Erythroblast (primary cell): Measurements from ENCODE around the gene OLFML2A.

Source experiments
- DNase-seq, 2 experiments: peaks; one replicate each; lab custom pipeline; 2025; lab: John Stamatoyannopoulos, UW
- GATA1 ChIP-seq: IDR thresholded peaks from 2 replicates; pipeline ENCODE4 v1.6.1; 2011; ENCODE audit warnings: low read depth, mild to moderate bottlenecking, control low read depth, low read length, moderate library complexity
- POLR2A ChIP-seq: IDR thresholded peaks from 2 replicates; pipeline ENCODE4 v1.6.1; 2011; ENCODE audit warnings: mild to moderate bottlenecking, low read length

OLFML2A gene

DNA sequence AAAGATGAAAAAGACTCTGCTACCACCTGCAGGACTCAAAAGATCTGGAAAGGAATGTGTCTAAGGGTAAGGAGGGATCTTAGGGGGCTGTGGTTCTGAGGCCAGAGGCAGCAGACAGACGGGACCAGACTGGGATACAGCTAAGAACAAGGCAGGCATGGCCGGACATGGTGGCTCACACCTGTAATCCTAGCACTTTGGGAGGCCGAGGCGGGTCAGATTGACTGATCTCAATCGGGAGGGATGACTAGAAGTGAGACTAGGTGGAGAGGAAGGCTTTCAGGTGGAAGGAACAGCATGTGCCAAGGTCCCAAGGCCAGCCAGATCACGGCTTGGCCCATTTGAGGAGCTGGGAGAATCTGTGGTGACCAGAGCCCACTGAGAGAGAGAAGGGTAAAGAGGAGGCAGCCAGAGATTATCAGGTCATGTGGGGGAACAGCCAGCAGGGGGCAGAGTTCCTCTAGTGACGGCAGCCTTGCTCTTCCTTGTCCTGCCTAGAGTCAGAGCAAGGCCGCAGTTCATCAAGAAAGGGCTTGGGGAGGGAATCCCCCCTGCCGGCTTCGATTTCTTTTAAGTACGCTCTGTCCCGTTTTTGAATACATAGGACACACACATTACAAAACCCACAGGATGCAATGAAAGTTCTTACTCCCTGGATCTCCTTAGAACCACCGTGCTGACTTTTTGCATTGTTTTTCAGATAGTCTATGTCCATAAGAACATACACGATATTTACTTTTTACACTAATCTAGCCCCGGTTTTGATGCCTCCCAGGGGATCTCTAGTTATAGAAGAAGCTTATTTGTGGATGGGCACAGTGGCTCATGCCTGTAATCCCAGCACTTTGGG lies 2.6 kb upstream of the OLFML2A start:
- TF ChIP-seq GATA1, result no peak
- no peak for TF ChIP-seq POLR2A
- DNase-seq, result peak; percentile 76 to 87

DNA sequence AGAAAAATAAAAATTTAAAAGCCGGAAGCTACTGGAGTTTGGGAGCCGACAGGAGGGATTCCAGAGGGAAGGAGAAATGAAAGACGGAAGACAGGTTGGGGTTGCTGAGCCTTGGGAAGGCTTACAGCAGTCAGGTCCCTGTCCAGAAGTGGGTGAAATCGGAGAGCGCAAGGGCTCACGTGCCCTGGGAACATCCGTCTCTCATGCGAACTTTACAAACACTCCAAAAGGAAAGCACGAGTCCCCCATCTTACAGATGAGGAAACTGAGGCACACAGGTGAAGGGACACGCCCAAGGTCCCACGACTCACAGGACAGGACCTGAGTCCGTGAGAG lies 347 bp upstream of the OLFML2A start:
- no peak for DNase-seq
- TF ChIP-seq GATA1, result no peak
- no peak for TF ChIP-seq POLR2A

DNA sequence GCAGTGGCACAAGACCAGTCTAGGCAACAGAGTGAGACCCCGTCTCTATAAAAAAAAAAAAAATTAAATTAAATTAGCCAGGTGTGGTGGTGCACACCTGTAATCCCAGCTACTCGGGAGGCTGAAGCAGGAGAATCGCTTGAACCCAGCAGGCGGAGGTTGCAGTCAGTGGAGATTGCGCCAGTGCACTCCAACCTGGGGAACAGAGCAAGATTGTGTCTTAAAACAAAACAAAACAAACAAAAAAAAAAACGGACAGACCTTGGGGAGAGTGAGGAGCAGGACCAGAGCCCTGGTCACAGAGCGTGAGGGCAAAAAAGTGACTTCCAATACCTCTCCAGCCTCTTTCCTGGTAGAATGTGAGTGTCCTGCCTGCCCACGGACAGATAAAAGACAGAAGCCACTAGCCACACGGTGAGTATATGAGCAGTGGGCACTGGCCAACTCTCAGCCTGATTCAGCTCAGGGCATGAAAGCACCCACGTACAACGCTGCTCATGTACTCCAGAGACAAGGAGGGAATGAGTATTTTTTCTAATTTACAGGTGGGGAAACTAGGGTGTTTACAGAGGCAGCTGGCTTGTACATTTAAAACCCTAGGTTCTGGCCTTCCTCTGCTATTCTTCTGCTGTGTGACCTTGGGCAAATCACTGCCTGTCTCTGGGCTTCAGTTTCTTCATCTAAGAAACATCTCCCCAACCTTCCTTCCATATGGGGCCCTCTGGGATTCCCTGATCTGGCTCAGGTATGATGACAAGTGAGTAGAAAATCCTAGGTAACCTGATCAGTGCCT lies 1.8 kb downstream of the OLFML2A start:
- TF ChIP-seq POLR2A (no peak), GATA1 (no peak)
- DNase-seq, result no peak

DNA sequence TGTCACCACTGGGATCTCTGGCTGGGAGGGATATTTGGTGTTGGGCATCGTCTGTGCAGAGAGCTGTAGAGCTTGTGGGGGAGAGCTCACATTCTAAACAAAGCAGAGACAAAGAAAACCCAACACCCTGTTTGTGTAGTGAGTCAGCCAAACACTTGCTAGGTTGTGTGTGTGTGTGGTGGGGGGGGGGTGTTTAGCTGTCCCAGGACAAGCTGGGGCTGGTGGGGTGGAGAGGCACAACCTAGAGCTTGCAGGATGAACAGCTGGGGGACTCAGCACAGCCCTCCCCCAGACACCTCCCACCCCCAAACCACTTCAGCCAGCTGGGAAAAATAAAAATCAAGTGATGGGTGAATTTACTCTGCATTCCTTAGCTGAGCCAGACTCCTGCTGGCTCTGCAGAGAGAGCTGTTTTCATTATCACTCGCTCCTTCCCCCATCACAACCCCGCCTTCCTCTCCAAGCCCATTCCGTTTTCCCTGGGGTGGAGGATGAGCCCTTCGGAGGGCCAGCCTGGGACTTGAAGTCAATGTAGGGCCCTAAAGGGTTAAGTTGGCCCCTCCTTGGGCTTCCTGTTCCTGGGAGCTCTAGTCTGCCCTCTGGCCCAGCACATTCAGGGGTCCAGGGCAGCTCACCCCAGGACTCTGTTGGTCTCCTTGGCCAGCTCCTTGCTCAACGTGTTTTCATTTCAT lies 2.6 kb downstream of the OLFML2A start:
- no peak for DNase-seq
- TF ChIP-seq GATA1 (no peak), POLR2A (no peak)

DNA sequence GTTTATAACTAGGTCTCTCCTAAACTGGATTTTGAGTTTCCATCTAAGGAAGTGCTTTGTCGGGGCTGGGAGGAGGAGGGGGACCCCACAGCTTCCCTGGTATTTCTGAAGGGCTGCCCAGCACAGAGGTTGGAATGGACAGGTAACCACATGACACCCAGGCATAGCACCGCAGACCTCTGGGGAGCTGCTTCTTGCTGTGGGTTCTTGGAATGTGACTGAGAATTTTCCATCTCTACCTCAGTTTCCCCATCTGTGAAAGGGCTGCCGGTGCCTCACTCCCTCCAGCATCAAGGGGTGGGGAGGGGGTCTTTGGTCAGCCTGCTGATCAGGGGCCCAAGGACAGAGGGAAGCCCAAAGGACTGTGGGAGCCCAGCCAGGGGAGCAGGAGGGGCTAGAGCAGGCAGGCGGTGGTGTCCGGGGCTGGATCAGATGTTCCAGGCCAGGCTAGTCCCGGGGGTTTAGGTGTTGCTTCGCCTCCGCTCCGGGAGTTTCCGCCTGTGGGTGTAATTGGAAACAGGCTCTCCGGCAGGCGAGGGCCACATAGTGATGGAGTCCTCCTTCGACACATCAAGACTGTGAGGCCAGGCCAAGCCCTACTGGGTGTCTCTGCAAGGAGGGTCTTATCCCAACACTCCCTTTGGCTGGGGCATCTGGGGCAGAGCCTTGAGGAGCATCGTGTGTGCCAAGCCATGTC lies 3.3 kb downstream of the OLFML2A start:
- no peak for TF ChIP-seq POLR2A
- TF ChIP-seq GATA1, result no peak
- no peak for DNase-seq

DNA sequence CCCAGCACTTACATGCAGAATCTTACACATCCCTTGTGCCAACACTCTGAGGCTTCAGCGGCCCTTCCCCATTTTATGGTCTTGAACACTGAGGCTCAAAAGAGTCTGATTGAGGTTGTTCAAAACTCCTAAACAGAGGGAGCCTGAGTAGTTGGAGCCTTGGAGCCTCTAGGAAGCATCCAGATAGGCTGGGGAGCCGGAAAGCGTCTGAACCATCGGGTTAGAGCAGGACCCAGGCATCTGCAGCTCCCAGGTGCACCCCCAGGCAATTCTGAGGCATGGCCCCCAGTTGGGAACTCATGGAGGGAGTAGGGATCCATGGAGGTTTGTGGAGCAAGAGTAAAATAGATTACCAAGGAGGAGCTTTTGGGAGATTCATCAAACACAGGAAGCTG lies 3.8 kb downstream of the OLFML2A start:
- DNase-seq, result no peak
- TF ChIP-seq GATA1 (no peak), POLR2A (no peak)

DNA sequence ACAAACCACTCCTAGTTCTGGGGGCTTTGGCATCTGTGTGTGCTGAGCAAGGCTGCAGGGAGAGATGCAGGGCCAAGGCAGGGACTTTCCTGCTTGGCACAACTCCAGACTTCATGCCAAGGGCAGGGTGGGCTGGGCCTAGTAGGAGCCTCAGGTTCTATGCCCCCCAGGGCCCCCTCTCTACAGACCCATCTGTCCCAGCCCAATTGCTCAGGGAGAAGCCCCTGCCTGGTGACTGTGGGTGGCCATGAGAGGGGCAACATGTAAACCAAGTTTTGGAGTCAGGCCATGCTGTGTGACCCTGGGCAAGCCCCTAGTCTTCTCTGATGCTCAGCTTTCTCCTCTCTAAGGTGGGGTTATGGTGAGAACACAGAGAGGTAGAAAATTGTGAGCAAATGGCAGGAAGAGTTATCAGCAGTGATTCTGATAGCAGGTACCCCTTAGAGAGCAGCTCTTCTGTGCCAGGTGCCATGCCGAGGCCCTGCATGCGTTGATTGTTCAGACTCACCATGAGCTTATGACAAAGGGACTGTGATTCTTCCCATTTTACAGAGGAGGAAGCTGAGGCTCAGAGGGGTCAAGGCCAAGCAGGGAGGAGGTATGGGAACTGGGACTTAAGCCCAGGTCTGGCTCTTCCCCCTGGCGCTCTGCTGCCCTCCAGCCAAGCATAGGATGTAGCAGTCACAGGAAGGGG lies 5.2 kb downstream of the OLFML2A start:
- DNase-seq, result no peak
- no peak for TF ChIP-seq POLR2A
- TF ChIP-seq GATA1, result no peak

DNA sequence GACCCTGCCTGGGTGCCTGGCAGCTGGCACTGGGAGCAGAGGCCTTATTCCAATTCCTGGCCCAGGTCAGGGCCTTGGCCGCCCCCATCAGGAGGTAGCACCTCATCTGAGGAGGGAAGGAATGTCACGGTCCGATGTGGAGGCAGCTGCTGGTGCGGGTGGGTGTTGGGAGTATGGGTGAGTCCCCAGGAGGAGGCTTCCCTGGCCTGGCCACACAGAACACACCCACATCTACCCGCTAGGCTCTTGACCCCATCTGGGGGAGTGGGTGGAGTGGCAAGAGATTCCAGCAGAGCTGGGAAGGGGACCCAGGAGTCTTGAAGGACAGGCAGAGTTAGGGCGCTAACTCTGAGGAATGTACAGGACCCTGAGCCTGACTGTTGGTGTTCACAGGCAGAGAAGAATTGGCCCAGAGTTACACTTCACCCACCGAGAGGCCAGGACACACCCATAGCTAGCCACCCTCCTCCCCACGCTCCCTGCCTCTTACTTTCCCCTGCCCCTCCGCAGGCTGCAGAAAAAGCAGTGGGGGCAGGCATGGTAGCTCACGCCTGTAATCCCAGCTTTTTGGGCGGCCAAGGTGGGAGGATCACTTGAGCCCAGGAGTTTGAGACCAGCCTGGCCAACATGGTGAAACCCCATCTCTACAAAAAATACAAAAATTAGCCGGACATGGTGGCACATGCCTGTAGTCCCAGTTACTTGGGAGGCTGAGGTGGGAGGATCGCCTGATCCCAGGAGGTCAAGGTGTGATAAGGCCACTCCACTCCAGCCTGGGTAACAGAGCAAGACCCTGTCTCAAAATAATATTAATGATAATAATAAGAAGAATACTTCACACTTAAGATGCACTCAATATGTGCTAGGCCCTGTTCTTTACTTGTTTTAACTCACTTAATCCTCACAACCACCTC lies 6.0 kb downstream of the OLFML2A start:
- TF ChIP-seq POLR2A (no peak), GATA1 (no peak)
- no peak for DNase-seq

DNA sequence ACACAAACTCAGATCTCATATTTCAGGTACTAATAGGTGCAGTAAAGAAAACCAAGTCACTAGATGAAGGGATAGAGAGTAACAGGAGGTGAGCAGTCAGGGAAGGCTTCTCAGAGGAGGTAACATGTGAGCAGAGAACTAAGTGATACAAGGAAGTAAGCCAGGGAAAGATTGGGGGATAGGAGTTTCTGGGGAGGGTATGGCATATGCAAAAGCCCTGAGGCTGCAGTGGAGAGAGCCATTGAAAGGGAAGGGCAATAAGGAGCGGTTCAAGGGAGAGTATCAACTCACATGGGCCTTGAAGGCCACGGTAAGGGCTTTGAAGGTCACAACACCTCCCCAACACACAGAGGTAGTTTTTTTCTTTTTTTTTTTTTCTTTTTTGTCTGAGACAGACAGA lies 6.9 kb downstream of the OLFML2A start:
- no peak for DNase-seq
- TF ChIP-seq POLR2A (no peak), GATA1 (no peak)

DNA sequence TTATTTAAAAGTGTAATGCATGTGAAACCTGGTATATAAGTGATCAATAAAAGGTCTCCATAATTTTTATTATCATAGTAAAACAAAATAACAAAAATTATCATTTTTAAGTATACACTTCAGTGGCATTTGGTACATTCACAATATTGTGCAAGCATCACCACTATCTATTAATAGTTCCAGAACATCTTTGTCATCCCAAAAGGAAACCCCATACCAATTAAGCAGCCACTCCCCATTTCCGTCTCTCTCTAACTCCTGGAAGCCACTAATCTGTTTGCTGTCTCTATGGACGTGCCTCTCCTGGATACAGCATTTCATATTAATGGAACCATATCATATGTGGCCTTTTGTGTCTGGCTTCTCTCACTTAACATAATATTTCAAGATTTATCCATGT lies 7.6 kb downstream of the OLFML2A start:
- TF ChIP-seq GATA1, result no peak
- TF ChIP-seq POLR2A, result no peak
- DNase-seq, result no peak

DNA sequence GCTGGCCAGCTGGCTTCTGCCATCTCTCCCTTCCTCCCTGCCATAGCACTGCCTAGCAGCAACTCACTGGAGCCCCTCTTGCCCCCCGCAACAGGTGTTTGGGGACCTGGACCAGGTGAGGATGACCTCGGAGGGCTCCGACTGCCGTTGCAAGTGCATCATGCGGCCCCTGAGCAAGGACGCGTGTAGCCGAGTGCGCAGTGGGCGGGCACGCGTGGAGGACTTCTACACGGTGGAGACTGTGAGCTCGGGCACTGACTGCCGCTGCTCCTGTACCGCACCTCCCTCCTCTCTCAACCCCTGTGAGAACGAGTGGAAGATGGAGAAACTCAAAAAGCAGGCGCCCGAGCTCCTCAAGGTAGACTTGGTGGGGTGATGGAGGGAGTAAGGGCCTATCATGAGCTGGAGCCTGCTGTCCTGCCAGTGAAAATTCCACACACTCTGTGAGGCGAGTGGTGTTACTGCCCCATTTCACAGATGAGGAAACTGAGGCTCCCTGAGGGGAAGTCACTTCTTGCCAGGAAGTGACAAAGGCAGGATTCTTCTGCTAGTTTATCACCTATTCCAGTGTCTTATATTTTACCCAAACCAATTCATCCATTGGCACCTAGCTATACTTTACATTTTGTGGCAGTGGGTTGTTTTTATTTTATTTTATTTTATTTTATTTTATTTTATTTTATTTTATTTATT lies 10.1 kb downstream of the OLFML2A start:
- DNase-seq, result no peak
- no peak for TF ChIP-seq GATA1

DNA sequence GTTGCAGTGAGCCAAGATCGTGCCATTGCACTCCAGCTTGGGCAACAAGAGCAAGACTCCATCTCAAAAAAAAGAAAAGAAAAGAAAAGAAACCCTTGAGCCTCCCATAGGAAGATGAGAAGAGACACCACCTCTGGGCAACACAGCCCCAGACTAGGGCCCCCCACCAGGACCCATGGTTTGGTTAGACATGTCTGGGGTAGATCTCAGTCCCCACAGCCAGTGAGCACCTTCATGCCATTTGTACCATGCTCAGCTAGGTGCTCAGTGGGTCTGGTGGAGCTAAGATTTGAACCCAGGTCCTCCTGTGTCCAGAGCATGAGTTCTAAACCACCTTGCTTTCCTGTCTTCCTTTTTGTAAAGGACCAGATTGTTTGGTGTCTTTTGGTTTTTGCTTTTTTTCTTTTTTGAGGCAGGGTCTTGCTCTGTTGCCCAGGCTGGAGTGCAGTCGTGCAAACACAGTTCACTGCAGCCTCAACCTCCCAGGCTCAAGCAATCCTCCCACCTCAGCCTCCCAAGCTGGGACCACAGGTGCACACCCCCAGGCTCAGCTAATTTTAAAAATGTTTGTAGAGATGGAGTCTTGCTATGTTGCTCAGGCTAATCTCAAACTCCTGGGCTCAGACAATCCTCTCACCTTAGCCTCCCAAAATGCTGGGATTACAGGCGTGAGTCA lies 11.7 kb downstream of the OLFML2A start:
- TF ChIP-seq POLR2A (no peak), GATA1 (no peak)
- no peak for DNase-seq
